Measurements from ENCODE around the gene CAMK1D.
"Not testable (repeated sequence)": the region's sequence is repeated elsewhere in the genome, so short reads cannot be mapped to it uniquely, and the experiment has no call there.

The CAMK1D gene

GRCh38 chr10:12529976-12530375 is 180.6 kb downstream of the CAMK1D start:
- DNase-seq, result no peak

DNA sequence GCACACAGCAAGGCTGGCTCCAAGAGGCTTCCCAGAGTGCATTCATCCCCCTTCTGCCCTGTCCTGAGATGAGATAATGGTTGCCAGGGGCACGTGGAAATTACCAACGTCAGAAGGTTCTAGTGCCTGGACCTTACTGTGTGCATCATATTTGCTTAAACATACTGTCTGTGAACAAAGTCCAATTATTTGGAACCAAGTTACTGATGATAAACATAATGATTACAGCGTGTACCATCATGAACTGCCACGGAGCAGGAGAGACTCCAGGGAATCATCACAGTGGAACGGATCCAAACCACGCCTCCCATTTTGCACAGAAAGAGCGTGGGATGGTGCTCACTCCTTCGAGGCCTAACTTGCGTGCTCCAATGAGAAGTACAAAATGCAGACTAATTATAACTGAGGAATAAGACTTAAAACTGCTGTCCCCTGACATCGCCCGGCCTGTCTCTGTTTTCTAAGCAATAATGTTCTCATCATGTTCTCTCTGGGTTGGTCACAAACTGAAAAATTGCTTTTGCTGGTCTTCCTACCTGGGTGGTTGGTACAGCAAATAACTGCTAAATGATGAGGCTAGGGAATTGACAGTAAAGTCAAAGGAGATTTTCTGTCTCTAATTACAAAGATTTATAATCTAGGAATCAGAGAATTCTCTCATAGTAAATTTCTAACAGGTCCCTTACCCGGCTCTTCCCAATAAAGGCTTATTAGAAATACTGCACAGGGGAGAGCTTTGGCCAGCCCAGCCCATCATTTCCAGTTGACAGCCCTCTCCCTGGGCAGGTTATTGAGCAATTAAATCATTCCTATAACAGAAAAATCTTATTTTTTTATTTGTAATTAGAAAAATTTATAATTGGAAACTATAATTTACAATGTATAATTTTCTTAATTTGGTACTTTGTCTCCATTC is 182.2 kb downstream of the CAMK1D start:
- no peak for DNase-seq

DNA sequence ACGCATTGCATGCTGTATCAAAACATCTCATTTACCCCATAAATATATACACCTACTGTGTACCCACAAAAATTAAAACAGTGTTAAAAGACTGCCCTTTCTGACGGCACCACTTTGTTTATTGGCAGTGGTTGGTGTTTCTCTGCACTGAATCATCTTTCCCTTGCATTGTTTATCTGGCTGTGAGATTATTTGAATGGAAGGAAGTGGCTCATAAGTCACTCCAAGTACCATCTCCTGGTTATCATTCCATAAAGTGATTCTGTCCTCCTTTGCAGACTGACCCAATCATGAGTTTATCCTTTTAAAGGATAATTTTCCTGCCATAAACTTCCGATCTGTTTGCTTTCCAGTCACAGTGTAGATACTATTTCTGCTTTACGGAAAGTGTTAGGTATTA is 183.8 kb downstream of the CAMK1D start:
- DNase-seq, result no peak

DNA sequence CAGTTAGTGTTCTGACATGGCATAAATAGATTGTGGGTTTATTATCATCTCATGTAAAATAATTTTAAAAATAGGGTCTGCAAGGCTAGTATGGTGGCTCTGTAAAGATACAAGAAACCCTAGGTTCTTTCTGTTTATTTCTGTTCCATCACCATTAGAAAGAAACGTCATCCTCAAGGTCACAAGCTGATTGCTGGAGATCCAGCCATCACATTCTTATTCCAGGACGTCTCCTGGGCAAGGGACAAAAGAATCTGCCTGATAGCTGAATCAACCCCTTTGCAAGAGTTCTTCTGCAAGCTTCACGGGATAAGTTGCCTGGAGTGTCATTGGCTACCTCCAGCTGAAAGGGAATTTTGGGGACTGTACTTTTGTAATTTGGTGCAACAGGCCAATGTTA is 184.4 kb downstream of the CAMK1D start:
- DNase-seq, result no peak

GRCh38 chr10:12534824-12535223 is 185.5 kb downstream of the CAMK1D start:
- DNase-seq, result peak; percentile 16

DNA sequence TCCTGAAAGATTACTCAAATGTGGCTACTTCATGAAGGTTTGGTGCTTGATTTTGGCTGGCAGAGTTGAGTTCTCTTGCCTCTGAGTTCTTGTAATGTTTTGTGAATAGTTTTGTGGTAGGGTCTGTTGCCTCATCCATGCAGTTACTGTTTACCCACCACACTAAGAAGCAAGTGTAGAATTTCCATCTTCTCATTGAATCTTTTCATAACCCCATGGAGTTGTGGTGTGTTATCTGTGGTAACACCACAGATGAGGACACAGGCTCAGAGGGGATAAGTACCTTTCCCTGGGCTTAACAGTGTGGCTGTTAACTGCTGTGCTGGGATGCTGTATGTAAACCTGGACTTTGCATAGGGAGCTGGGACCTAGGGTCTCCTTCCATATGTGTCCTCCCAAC is 186.3 kb downstream of the CAMK1D start:
- peak; percentile 7 for DNase-seq

- no peak for DNase-seq
These were observed 189.2 kb downstream of the CAMK1D start for GRCh38 chr10:12538491-12538995.

DNA sequence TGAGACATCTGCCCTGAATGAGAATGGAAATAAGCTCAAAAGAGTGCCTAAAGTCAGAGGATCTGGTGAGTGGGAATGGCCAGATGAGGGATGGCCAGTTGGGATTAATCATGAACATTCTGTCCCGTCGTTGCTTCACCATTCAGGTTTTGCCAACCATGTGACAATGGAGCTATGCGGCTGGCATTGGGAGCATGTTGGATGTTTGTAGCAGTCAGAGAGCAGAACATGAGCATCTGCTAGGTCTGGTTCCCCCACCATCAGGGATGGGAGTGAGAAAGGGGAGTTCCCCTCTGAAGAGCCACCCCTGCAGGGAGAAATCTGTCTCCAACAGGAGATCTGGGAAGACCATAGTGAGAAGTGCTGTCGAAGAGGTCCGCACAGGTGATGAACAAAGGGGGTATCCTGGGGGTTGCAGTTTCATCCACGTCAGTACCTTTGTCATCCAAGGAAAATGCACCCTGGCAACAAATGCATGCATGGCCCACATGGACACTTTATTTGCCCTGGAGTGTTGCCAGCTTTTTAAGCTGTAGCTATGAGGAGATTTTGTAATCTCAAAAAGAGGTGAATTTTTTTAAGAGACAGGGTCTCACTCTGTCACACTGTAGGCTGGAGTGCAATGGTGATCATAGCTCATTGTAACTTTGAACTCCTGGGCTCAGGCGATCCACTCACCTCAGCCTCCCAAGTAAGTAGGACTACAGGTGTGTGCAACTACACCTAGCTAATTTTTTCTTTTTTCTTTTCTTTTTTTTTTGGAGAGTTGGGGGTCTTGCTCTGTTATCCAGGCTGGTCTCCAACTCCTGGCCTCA is 190.2 kb downstream of the CAMK1D start:
- DNase-seq, result no peak

GRCh38 chr10:12540341-12540781 is 191.0 kb downstream of the CAMK1D start:
- peak; percentile 20 for DNase-seq

GRCh38 chr10:12541446-12542067 is 192.2 kb downstream of the CAMK1D start:
- no peak for DNase-seq

DNA sequence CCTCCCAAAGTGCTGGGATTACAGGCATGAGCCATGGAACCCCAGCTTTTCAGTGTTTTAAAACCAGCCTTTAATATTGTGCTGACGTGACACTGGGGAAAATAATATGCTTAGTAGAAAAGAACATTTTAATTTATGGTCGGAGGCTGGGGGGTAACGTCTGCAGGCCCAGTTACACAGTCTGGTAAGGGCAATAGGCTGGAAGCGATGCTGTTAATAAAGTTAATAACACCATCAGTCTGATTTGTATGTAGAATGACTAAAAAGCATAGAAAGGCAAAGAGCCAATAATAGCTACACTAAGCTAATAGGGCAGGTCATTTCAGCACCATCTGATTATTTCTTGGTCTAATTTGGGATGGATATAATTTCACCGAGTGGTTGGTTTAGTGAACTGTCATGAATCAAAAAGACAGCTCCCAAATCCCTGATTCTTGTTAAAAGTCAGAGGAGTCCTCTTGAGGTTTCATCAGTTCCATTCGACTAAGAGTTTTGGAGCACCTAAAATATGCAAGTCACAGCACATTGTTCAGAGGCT is 192.9 kb downstream of the CAMK1D start:
- no peak for DNase-seq

DNA sequence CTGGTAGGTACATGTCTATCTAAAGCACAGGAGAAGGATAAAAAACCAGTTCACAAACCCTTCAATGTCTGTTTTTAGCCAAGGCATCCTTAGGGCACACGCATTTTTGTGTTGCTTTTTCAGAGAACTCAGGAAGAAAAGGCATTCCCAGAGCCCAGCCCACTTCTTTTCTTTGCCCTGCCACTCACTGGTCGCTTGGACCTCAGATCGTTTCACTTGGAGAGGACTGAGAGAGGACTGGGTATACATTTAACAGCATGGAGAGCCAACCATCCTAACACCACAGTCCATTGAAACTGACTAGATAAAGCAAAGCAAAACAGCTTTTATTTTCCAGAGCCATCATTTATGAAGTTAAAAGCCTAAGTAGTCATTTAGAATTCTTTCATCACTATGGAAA is 194.2 kb downstream of the CAMK1D start:
- no peak for DNase-seq

GRCh38 chr10:12546160-12546802 is 196.9 kb downstream of the CAMK1D start:
- not testable (repeated sequence) for DNase-seq

DNA sequence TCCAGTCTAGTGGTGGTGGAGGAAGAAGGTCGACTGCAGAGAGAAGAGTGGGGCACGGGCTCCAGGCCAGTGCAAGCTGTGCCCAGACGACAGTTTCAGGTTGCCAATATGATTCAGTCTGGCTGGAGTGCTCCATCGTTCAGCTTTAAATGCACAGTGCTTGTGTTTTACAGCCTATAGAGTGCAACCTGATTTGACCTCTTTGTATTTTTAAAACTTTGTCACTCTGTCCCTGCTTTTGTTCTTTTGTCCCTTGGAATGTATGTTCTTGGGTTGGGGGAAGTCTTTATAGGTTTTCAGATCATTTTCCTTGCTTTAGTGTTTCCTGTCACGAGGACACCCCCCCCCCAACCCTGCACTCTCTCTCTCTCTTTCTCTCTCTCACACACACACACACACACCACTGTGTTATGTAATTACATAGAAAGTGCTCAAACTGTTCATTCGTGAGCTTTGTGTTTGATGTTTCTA is 198.0 kb downstream of the CAMK1D start:
- DNase-seq, result no peak

GRCh38 chr10:12549297-12549696 is 199.9 kb downstream of the CAMK1D start:
- peak; percentile 21 for DNase-seq

GRCh38 chr10:12550994-12551393 is 201.6 kb downstream of the CAMK1D start:
- no peak for DNase-seq

DNA sequence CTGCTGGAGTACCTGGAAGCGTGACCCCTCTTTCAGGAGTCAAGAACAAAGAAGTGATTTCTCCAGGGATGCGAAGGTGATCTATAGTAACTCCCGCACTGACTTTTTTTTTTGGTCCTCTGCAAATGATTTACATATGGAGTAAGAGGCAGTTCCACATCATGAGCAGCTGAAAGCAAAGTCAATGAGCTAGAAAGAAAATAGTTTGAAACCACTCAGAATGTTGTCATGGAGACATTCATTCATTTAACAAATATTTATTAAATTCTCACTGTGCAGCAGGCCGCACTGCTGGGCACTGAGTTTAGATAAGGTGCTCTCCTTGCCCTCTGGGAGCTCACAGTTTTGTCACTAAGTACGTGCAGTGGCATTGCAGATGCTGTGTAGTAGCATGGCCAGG is 206.7 kb downstream of the CAMK1D start:
- no peak for DNase-seq

GRCh38 chr10:12559578-12560178 is 210.3 kb downstream of the CAMK1D start:
- no peak for DNase-seq

DNA sequence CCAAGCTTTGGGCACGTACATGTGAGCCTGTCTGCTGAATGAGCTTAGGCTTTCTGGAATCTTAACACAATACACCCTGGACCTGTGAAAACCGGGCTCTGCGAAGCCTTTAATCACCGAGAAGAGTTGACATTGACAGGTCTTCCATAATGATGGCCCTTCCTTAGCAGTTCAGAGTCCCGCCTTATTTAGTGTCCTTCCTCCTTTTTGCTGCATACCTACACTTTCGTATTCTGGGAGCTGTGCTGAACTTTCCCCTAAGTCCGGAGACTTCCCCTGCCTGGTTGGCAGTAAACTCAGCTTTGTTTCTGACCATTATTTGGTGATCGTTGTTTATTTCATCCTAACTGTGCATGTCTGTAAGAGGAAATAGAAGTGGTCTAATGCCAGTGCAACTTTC is 212.0 kb downstream of the CAMK1D start:
- no peak for DNase-seq

GRCh38 chr10:12561720-12562119 is 212.4 kb downstream of the CAMK1D start:
- DNase-seq, result no peak

DNA sequence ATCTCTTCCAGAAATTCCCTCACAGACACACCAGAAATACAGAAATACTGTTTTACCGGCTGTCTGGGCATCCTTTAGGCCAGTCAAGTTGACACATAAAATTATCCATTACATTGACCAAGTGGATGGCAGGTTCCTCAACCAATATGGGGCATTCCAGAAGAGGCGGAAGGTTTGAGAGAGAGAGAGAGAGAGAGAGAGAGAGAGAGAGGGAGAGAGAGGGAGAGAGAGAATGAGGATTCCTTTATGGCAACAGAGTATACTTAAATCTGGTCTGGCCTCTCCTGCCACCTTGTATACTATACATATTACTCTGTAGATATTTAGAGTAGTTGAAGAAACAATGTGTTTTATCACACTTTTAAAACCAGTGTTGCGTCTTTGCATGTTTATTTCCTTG is 214.1 kb downstream of the CAMK1D start:
- no peak for DNase-seq

- DNase-seq, result no peak
These were observed 214.8 kb downstream of the CAMK1D start for GRCh38 chr10:12564173-12564572.

Measured in OCI-M1 (cell line).